Measurements from ENCODE around the gene ZGPAT.

DNA sequence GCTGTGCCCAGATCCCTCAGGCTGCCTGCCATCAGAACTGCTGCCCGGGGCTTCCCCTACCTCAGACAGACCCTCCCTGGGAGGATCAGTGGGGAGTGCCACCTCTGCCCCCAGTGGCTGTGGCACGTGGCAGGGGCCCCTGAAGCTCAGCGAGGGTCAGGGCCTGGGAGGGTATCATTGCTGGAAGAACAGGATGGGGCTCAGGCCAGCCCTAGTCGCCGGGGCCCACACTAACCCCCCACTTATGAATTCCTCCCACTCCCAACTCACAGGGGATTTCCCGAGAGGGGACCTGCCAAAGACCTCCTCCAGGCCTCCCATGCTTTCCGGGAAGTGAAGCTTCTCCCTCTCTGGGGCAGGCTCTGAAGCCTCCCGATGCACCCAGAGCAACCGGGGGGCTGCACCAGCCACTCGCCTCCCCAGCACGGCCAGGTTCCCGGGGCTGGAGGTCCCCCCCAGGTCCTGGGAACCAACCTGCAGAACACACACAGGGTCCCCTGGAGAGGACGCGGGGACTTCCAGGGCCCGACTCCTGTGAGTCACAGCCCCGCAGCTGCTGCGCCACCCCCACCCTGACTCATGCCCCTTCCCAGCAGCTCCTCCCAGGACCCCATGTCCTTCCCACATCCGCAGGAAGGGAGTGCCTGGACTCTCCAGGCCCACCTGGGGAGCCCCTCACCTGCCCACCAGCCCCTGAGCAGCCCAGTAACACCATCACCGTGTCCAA lies 8.9 kb upstream of the ZGPAT start:
- TF ChIP-seq, protein P1, sequence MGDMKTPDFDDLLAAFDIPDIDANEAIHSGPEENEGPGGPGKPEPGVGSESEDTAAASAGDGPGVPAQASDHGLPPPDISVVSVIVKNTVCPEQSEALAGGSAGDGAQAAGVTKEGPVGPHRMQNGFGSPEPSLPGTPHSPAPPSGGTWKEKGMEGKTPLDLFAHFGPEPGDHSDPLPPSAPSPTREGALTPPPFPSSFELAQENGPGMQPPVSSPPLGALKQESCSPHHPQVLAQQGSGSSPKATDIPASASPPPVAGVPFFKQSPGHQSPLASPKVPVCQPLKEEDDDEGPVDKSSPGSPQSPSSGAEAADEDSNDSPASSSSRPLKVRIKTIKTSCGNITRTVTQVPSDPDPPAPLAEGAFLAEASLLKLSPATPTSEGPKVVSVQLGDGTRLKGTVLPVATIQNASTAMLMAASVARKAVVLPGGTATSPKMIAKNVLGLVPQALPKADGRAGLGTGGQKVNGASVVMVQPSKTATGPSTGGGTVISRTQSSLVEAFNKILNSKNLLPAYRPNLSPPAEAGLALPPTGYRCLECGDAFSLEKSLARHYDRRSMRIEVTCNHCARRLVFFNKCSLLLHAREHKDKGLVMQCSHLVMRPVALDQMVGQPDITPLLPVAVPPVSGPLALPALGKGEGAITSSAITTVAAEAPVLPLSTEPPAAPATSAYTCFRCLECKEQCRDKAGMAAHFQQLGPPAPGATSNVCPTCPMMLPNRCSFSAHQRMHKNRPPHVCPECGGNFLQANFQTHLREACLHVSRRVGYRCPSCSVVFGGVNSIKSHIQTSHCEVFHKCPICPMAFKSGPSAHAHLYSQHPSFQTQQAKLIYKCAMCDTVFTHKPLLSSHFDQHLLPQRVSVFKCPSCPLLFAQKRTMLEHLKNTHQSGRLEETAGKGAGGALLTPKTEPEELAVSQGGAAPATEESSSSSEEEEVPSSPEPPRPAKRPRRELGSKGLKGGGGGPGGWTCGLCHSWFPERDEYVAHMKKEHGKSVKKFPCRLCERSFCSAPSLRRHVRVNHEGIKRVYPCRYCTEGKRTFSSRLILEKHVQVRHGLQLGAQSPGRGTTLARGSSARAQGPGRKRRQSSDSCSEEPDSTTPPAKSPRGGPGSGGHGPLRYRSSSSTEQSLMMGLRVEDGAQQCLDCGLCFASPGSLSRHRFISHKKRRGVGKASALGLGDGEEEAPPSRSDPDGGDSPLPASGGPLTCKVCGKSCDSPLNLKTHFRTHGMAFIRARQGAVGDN (IDR thresholded peaks at IDR 0.05): no peak
- TF ChIP-seq, protein P2, sequence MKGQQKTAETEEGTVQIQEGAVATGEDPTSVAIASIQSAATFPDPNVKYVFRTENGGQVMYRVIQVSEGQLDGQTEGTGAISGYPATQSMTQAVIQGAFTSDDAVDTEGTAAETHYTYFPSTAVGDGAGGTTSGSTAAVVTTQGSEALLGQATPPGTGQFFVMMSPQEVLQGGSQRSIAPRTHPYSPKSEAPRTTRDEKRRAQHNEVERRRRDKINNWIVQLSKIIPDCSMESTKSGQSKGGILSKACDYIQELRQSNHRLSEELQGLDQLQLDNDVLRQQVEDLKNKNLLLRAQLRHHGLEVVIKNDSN (IDR thresholded peaks at IDR 0.05; ENCODE audit: borderline replicate concordance, extremely low read length, insufficient read depth, low read depth, low read length): no peak
- TF ChIP-seq, protein P3, sequence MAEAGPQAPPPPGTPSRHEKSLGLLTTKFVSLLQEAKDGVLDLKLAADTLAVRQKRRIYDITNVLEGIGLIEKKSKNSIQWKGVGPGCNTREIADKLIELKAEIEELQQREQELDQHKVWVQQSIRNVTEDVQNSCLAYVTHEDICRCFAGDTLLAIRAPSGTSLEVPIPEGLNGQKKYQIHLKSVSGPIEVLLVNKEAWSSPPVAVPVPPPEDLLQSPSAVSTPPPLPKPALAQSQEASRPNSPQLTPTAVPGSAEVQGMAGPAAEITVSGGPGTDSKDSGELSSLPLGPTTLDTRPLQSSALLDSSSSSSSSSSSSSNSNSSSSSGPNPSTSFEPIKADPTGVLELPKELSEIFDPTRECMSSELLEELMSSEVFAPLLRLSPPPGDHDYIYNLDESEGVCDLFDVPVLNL (IDR thresholded peaks at IDR 0.05; ENCODE audit: low read depth, low read length): no peak
- TF ChIP-seq CHD4 (IDR thresholded peaks at IDR 0.05) (no peak), RFX5 (IDR thresholded peaks at IDR 0.05; ENCODE audit: low read depth, low read length) (no peak), ZSCAN29 (IDR thresholded peaks at IDR 0.05) (no peak), POLR2AphosphoS5 (IDR thresholded peaks at IDR 0.05; ENCODE audit: low read length) (no peak), SPI1 (IDR thresholded peaks at IDR 0.05; ENCODE audit: borderline replicate concordance, insufficient read depth, low read depth, low read length) (no peak), SUZ12 (IDR thresholded peaks at IDR 0.05; ENCODE audit: unreplicated experiment) (no peak), RAD21 (IDR thresholded peaks at IDR 0.05; ENCODE audit: insufficient read depth, low read depth, low read length) (no peak)
- TF ChIP-seq, protein P4, sequence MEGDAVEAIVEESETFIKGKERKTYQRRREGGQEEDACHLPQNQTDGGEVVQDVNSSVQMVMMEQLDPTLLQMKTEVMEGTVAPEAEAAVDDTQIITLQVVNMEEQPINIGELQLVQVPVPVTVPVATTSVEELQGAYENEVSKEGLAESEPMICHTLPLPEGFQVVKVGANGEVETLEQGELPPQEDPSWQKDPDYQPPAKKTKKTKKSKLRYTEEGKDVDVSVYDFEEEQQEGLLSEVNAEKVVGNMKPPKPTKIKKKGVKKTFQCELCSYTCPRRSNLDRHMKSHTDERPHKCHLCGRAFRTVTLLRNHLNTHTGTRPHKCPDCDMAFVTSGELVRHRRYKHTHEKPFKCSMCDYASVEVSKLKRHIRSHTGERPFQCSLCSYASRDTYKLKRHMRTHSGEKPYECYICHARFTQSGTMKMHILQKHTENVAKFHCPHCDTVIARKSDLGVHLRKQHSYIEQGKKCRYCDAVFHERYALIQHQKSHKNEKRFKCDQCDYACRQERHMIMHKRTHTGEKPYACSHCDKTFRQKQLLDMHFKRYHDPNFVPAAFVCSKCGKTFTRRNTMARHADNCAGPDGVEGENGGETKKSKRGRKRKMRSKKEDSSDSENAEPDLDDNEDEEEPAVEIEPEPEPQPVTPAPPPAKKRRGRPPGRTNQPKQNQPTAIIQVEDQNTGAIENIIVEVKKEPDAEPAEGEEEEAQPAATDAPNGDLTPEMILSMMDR (IDR thresholded peaks at IDR 0.05 in 2 of 3, conservative IDR thresholded peaks at IDR 0.05 in 1 of 3; ENCODE audit: control insufficient read depth in 2 of 3, extremely low read depth in 1 of 3, insufficient read depth in 1 of 3, low read depth in 3 of 3, low read length in 3 of 3): no peak
- TF ChIP-seq, protein P5, sequence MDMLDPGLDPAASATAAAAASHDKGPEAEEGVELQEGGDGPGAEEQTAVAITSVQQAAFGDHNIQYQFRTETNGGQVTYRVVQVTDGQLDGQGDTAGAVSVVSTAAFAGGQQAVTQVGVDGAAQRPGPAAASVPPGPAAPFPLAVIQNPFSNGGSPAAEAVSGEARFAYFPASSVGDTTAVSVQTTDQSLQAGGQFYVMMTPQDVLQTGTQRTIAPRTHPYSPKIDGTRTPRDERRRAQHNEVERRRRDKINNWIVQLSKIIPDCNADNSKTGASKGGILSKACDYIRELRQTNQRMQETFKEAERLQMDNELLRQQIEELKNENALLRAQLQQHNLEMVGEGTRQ (IDR thresholded peaks at IDR 0.05; ENCODE audit: borderline replicate concordance, low read depth, low read length): no peak
- TF ChIP-seq, protein P6, sequence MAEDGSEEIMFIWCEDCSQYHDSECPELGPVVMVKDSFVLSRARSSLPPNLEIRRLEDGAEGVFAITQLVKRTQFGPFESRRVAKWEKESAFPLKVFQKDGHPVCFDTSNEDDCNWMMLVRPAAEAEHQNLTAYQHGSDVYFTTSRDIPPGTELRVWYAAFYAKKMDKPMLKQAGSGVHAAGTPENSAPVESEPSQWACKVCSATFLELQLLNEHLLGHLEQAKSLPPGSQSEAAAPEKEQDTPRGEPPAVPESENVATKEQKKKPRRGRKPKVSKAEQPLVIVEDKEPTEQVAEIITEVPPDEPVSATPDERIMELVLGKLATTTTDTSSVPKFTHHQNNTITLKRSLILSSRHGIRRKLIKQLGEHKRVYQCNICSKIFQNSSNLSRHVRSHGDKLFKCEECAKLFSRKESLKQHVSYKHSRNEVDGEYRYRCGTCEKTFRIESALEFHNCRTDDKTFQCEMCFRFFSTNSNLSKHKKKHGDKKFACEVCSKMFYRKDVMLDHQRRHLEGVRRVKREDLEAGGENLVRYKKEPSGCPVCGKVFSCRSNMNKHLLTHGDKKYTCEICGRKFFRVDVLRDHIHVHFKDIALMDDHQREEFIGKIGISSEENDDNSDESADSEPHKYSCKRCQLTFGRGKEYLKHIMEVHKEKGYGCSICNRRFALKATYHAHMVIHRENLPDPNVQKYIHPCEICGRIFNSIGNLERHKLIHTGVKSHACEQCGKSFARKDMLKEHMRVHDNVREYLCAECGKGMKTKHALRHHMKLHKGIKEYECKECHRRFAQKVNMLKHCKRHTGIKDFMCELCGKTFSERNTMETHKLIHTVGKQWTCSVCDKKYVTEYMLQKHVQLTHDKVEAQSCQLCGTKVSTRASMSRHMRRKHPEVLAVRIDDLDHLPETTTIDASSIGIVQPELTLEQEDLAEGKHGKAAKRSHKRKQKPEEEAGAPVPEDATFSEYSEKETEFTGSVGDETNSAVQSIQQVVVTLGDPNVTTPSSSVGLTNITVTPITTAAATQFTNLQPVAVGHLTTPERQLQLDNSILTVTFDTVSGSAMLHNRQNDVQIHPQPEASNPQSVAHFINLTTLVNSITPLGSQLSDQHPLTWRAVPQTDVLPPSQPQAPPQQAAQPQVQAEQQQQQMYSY (CRISPR knock-in tag; IDR thresholded peaks at IDR 0.05): no peak

Measured in GM12878 (cell line).